HG03060 (cell line): Measurements from ENCODE around the gene UFSP2.
"Not testable (repeated sequence)": the region's sequence is repeated elsewhere in the genome, so short reads cannot be mapped to it uniquely, and the experiment has no call there.

Experiments used
- ATAC-seq: cut with Tn5 transposase; IDR thresholded peaks from one replicate; pipeline ENCODE4 v1.9.1; 2021; ENCODE audit warnings: low read depth, moderate number of reproducible peaks; ENCODE audit not compliant: unreplicated experiment

Gene UFSP2

GRCh38 chr4:185387957-185388356, 37.8 kb downstream of the UFSP2 start:
- ATAC-seq, result no peak

GRCh38 chr4:185384930-185385331, 40.8 kb downstream of the UFSP2 start:
- no peak for ATAC-seq

GRCh38 chr4:185384061-185384460, 41.7 kb downstream of the UFSP2 start:
- ATAC-seq, result no peak

GRCh38 chr4:185383451-185383850, 42.3 kb downstream of the UFSP2 start:
- no peak for ATAC-seq

GRCh38 chr4:185382754-185383153, 43.0 kb downstream of the UFSP2 start:
- ATAC-seq, result no peak

GRCh38 chr4:185381288-185382196, 44.2 kb downstream of the UFSP2 start:
- ATAC-seq, result no peak

GRCh38 chr4:185380320-185380719, 45.4 kb downstream of the UFSP2 start:
- ATAC-seq, result no peak

GRCh38 chr4:185379326-185380295, 46.2 kb downstream of the UFSP2 start:
- ATAC-seq, result no peak

- no peak for ATAC-seq
Observed at GRCh38 chr4:185378264-185378663, 47.5 kb downstream of the UFSP2 start.

GRCh38 chr4:185374573-185374972, 51.2 kb downstream of the UFSP2 start:
- ATAC-seq, result no peak

GRCh38 chr4:185374027-185374426, 51.7 kb downstream of the UFSP2 start:
- no peak for ATAC-seq

GRCh38 chr4:185371702-185372101, 54.1 kb downstream of the UFSP2 start:
- no peak for ATAC-seq

GRCh38 chr4:185370268-185370949, 55.4 kb downstream of the UFSP2 start:
- no peak for ATAC-seq

- no peak for ATAC-seq
Observed at GRCh38 chr4:185369731-185370130, 56.0 kb downstream of the UFSP2 start.

- no peak for ATAC-seq
Observed at GRCh38 chr4:185364886-185365285, 60.9 kb downstream of the UFSP2 start.

GRCh38 chr4:185363251-185363650, 62.5 kb downstream of the UFSP2 start:
- no peak for ATAC-seq

GRCh38 chr4:185362570-185362969, 63.2 kb downstream of the UFSP2 start:
- ATAC-seq, result not testable (repeated sequence)

GRCh38 chr4:185361872-185362271, 63.9 kb downstream of the UFSP2 start:
- no peak for ATAC-seq

GRCh38 chr4:185359767-185360446, 65.9 kb downstream of the UFSP2 start:
- ATAC-seq, result no peak

- ATAC-seq, result no peak
Observed at GRCh38 chr4:185358959-185359358, 66.8 kb downstream of the UFSP2 start.
